Stimulated activated CD4-positive, alpha-beta T cell treated with anti-CD3 and anti-CD28 coated beads, Interleukin-15, amount 100 ng/mL, for 1 hour (primary cell): ENCODE measurements around the gene CALN1.
"Not testable (repeated sequence)": the region's sequence is repeated elsewhere in the genome, so short reads cannot be mapped to it uniquely, and the experiment has no call there.

ENCODE experiments used
- DNase-seq, 2 donors: peaks; one replicate each; pipeline ENCODE4 v3.0.0-alpha.2; 2020; ENCODE audit warnings: low read depth in 1 of 2, low spot score in 1 of 2

CALN1 gene

DNA sequence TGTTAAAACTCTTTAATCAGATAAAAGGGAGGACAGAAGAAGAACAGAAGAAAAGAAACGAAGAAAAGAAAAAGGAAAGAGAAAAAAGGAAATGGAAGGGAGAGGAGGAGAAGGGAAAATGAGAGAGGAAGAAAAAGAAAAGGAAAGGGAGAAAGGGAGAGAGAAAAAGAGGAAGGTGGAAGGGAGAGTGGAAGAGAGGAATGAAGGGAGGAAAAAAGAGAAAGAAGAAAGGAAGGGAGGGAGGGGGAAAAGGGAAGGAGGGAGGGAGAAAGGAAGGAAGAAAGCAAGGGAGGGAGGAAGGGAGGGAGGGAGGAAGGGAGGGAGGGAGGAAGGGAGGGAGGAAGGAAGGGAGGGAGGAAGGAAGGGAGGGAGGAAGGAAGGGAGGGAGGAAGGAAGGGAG is 305.7 kb downstream of the CALN1 start:
- no peak for DNase-seq

DNA sequence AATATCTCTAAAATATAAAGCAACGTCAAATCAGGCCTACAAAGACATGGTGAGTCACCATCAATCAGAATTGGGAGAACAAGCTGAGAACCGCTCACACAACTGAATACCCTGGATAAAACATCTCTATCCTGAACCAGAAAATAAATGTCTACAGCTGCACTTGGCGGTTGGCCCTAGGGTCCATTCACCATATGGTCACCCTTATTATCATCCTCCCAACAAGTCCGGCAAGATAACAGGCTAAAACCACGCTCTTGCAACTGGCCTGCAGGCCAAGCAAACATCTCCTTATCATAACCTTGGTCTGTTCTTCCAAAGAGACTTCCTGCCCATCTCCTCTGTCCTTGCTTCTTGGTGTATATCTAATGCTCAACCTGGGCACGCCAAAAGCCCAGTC is 310.7 kb downstream of the CALN1 start:
- no peak for DNase-seq

DNA sequence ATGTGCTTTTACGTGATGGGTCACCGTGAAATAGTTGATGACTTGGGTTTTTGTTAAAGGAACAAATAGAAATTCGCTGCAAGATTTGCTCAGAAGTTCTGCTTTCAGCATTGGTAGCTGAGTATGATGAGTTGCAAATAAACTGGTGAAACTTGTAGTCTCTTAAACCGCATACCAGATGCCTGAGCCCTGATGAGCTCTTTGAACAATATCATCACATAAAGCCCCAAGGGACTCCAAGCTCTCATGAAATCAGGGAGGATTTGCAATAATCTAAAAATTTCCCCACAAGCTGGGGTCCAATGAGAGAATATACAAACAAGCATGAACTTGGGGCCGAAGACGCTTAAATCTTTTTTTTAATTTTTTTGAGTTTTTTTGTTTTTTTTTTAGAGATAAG is 312.4 kb downstream of the CALN1 start:
- DNase-seq, result no peak

DNA sequence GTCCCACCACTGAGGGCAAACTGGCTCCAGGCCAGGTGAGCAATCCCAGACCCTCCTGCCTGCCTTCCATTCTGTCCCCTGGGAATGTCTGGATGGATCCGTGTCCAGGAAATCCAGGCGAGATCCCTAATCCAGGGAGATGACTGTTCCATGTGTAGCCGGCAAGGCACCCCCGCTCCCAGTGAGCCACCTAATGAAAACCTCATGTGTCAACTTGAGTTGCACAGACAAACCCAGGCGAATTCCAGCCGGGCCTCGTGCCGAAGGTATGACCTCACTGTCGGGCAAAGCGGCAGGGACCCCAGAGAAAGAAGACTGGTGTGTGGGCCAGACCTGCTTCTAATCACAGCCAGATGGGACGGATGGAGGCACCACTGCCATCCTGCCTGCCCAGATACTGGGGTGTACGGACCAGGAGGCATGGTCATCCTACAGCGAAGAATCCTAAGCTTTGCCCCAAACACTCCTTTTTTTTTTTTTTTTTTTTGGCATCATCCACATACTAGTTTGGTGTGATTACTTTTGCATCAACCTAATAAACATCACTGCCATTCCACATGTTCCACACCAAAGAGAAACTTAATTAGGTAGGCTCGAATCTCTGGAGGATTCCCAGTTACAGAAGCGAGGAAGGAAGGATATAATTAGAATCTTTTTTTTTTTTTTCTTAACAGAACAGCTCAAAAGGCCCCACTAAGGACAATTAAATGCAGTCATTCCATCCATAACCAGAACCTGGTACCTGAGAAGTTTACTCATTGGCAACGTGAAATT is 313.1 kb downstream of the CALN1 start:
- no peak for DNase-seq

DNA sequence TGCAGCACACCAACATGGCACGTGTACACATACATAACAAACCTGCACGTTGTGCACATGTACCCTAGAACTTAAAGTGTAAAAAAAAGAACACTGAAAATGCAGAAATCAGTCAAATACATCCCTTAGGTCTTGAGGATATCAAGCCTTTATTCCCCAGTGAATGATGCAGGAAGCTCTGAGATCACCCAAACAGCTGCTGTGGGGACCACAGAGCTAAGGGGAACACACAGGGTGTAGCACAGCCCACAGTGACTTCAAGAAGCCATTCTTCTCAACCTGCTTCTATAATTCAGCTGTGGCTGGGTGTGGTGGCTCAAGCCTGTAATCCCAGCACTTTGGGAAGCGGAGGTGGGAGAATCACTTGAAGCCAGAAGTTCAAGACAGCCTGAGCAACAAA is 314.9 kb downstream of the CALN1 start:
- DNase-seq, result no peak

DNA sequence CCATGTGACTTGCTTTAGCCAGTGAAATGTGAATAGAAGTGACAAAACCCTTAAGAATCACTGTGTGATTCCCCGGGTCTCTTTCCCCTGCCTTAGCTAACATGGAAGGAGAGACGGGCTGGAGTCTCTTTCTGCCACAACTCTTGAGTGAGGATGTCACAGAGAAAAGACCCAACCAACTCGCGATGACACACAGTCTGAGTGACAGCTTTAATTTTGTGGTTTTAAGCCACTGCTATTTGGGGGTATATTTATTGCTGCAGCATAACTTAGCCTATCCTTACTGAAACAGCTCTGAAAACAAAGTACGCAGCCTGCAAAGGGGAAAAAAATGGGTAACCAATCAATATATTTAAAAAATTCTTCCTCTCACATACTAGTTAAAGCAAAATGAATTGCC is 319.4 kb downstream of the CALN1 start:
- DNase-seq, result no peak

DNA sequence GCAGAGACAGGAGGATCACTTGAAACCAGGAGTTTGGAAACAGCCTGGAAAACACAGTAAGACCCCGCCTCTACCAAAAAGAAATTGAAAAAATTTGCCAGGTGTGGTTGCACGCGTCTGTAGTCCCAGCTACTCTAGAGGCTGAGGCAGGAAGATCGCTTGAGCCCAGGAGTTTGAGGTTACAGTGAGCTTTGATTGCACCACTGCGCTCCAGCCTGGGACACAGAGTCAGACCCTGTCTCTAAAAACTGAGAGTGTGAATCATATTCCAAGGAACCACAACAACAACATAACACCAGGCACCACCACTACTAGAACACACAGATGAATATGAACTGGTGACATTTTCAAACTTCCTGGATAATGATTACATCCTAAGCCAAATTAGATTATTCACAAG is 324.2 kb downstream of the CALN1 start:
- no peak for DNase-seq

DNA sequence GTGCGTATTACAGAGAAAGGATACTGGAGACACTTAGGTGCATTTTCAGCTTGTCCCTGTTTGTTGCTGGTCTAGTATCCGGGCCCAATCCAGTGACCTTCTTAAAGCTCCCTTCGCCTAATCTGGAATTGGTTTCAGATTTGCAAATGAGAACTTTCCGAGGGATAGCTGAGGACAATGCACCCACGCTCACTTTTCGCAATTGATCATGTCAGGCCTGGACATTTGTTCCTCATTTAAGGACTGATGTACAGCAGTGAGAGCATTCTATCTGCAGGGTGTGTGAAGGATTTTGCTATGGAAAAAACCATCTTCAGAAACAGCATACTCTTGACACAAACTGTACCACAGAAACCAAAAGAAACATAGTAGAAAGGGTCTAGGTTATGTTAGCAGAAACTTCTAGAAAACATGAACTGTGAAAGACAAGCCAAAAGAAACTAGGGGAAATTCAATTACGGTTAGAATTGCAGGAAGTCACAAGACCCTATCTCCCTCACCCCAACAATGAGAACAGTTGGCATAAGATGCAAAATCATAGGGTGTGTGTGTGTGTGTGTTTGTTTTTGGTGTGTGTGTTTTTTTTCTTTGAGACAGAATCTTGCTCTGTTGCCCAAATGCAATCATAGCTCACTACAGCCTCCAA is 331.1 kb downstream of the CALN1 start:
- DNase-seq, result no peak

DNA sequence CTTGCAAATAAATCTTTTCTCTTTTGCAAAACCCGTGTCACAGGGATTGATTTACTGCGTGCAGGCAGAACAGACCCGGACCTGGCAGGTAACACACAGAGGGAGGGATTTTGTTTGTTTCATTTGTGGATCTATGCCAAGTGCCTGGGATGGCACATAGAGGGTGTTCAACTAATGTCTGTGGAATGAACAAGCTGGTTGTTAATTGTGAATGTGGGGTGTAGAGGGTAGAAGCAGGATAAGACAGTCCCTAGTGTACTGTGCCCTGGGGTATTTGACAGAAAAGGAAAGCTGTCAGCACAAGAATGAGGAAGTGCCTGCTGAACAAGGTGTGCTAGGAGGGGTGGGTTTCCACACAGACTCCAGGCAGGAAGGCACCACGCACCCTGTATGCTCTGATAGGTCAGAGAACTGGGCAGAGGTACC is 331.8 kb downstream of the CALN1 start:
- no peak for DNase-seq

DNA sequence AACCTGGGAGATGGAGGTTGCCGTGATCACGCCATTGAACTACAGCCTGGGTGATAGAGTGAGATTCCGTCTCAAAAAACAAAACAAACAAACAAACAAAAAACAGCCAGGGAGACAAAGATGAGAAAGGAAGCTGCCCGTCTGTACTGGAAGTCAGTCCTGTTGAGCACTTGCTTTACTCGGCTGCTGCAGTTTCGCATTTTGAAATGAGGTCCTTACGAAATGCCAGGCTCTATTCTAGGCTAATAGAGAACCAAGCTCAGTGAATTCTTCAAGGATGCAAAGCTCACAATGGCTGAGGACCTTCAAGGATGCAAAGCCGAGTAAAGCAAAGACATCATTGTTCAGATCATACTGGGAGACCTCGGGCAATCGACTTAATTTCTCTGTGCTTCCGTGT is 333.3 kb downstream of the CALN1 start:
- no peak for DNase-seq

DNA sequence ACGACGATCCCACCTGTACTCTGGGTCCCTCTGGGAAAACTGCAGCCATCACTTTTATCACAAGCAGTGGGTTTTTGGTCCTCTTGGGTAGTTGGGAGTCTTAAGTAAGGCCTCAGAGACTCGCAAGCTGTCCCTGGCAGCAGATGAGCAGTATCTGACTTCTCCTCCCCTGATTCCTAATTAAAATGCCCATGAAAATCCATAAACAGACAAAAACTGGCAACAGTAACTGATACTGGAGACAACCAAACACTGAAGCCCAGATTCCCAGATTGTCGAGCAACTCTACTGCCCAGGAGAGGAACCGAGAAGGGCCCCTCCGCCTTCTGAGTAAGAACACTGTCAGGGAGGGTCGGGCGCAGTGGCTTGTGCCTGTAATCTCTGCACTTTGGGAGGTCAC is 333.8 kb downstream of the CALN1 start:
- no peak for DNase-seq

DNA sequence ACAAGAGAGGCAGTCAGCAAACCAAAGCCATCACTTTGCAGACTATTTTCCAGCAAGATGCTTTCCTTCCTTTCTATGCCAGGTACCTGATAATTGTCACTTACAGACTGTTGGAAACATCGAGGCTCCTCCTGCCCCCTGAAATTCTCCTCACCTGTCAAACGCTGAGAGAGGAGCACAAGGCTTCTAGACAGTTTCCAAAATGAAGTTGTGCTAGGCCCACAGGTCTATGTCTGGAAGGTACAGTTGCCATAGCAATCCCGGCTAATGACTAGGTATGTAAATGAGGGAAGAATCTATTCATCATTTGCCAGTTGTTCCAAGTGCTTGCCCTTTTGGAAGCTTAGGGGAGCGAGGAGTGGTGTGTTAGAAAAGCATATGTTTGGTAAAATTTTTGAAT is 334.4 kb downstream of the CALN1 start:
- DNase-seq, result no peak

DNA sequence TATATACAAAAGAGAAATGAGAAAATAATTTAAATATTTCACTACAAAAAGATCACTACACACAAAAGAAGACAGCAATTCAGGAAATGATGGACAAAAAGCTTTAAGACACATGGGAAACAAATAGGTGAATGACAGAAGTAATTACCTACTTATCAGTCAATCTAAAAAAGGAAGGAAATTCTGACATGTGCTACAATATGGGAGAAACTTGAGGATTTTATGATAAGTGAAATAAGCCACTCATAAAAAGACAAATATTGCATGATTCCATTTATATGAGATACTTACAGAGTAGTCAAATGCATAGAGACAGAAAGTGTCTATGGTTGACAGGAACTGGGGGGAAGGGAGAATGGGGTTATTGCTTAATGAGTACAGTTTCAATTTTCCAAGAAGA is 339.2 kb downstream of the CALN1 start:
- DNase-seq, result no peak

DNA sequence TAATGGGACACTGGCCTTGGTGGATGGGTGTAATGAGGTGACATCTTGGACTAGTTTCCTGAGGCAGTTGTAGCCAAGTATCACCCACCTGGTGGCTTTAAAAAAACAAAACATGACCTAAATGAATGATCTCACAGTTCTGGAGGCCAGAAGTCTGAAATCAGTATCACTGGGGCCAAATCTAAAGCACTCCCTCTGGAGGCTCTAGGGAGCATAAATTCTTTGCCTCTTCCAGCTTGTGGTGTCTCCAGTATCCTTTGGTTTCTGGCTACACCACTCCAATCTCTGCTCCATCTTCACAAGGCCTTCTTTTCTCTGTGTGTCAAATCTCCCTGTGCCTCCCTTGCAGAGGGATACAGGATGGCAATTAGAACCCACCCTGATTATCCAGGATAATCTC is 342.9 kb downstream of the CALN1 start:
- no peak for DNase-seq

DNA sequence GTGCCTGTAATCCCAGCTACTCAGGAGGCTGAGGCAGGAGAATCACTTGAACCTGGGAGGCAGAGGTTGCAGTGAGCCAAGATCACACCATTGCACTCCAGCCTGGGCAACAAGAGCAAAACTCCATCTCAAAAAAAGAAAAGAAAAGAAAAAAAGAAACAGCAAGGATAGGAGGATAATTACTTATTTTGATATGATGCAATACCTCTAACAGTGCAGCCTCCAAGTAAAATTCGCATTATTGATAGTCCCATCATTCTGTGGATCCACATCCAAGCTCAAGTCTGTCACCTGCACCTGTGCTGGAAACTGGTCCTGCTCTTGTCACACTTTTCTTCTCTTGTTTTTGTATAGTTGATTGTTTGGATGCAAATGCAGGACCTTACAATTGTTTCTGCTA is 346.4 kb downstream of the CALN1 start:
- not testable (repeated sequence) for DNase-seq

DNA sequence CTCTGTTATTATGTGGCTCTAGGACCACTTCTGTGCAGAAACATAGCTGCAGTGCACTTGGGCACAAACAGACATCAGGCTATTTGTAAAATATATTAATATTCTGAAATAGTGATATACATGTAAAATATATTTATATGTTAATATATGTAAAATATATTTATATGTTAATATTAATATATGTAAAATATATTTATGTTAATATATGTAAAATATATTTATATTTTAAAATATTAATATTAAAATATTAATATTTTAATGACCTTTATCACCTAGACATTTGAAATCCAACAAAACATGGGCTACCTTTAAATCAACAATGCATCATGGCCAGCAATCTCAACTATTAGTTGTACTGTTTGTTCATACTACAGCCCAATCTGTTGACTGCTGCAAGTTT is 347.2 kb downstream of the CALN1 start:
- no peak for DNase-seq

DNA sequence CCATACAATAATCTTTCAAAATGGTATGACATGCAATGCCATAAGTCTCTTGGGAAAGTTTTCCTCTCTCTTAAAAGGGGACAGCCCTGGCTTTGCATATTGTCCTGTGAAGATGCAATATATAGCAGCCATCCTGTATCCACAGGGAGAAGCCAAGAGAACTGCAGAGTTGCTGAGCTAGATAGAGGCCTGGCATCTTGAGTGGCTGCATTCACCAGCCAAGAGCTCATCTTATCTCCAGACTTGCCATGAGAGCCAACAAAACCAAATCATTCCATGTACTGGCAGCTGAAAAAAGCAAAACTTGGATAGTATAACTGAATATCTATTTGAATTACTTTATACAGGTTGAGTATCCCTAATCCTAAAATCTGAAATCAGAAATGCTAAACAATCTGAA is 348.8 kb downstream of the CALN1 start:
- no peak for DNase-seq

DNA sequence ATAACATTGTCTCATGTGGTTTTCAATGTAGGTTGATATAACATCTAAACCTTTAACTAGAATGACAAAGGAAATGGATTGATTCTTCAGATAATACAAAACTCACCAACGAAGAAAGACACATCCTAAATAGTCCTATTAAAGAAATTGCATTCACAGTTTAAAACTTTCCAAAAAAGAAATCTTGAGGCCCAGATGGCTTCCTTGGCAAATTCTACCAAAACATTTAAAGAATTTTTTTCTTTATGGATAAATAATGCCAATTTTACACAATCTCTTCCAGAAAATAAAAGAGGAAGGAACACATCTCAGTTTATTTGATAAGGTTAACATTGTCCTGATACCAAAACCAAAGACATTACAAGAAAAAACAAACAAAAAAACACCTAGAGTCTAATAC is 349.5 kb downstream of the CALN1 start:
- no peak for DNase-seq

DNA sequence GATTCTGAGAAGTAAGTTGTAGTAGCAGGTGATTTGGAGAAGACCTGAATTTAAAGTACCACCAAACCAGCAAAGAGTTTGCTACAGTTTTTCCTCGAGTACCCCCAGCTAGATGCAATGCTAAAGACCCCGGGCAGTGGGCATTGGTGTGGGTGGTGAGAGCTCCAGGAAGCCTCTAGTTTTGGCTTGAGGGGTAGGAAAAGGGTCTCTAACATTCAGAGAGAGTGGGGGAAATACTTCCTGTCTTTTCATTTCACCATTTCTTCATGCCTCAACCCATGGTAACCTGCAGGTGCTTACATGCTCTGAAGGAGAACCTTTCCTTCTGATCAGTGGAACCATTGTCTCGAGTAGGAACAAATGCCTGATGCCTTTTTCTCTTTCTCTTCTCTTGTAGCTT is 352.2 kb downstream of the CALN1 start:
- DNase-seq, result no peak

DNA sequence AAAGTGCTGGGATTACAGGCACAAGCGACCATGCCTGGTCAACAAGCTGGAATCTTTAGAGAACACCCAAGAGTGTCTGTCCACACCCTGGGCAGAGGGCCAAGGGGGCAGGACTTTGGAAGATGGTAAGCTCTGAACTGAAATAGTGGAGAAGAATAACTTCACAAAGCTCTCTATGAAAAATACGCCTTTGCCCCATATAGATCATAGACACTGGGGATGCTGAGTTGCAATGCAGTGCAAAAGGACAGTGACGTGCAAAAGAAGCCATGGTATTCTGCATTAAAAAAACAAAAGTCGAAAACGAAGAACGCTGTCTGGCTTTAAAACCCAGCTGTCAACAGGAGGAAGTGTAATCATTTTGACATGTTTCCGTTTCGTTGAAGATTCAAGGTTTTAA is 353.6 kb downstream of the CALN1 start:
- DNase-seq, result no peak

DNA sequence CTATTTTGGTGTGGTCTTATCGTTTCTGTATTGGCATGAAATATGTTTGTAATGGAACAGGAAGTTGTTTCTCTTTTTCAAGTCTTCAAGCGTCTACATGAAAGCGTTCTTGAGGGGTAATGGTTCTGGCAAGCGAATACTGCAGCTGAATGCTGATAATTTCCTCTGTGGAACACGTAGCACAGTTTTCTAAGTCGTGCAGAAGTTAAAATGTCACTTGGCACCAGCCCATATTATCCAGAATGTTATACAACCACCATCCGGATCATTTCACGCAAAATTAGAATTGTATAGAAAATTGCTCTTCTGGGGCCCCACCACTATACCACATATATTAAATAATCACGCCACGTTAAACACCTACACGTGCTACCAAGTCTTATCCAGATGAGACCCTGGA is 354.3 kb downstream of the CALN1 start:
- DNase-seq, result no peak

DNA sequence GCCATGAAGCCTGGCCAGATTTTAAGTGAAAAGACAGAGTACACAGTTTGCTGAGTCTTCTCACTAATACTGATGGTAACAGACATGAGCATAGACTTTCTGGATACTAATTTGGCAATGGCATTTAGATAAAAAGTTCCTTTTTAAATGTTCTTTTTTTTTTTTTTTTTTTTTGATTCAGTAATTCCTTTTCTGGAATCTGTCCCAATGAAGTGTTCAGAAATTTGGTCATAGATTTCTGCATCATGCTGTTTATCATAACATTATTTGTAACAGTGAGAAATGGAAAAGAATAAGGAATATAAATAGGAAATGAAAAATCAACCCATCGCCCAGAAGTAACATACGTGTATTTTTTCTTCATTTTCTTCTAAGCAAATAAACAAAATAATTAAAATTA is 354.9 kb downstream of the CALN1 start:
- DNase-seq, result no peak

DNA sequence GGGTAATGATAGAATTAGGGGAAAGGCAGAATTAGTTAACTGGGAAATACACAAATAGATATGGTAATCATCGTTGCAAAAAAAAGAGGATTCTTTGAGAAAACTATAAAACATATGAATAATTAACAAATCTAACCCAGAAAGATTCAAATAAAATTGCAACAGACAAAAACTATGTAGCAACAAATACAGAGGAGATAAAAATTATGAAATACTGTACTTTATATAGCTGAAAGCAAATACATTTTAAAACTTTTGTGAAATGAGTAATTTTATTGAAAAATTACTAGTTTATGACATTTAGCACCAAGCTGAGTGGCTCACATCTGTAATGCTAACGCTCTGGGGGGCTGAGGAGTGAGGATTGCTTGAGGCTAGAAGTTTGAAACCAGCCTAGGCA is 356.7 kb downstream of the CALN1 start:
- no peak for DNase-seq
